Progenitor cell of endocrine pancreas (in vitro differentiated cells): ENCODE results near the gene PAPOLA. TPM values are rescaled to one million over a fixed set of nuclear protein-coding genes. Genes with fewer than 3 reads are reported as not detected.

Experiments used
- DNase-seq: peaks from one replicate; pipeline ENCODE4 v3.0.0; 2021; ENCODE audit warnings: low spot score; ENCODE audit not compliant: unreplicated experiment
- H3K27ac Mint-ChIP-seq: 2 replicates; pipeline ENCODE4 v1.8.0; 2021; ENCODE audit warnings: mild to moderate bottlenecking, moderate library complexity, mixed read lengths
- H3K27me3 Mint-ChIP-seq: 2 replicates; pipeline ENCODE4 v1.8.0; 2021; ENCODE audit warnings: mixed read lengths
- H3K36me3 Mint-ChIP-seq: 2 replicates; pipeline ENCODE4 v1.8.0; 2022; ENCODE audit warnings: mixed read lengths; ENCODE audit not compliant: insufficient read depth
- H3K4me1 Mint-ChIP-seq: 2 replicates; pipeline ENCODE4 v1.8.0; 2021; ENCODE audit warnings: low read depth, mixed read lengths
- H3K4me3 Mint-ChIP-seq: 2 replicates; pipeline ENCODE4 v1.8.0; 2021; ENCODE audit warnings: low read depth, mild to moderate bottlenecking, moderate library complexity, mixed read lengths
- H3K9me3 Mint-ChIP-seq: 2 replicates; pipeline ENCODE4 v1.8.0; 2021; ENCODE audit warnings: low read depth, mixed read lengths
- CTCF ChIP-seq: fragments of 200-600 bp; sonication (generic); IDR thresholded peaks from one replicate; pipeline ENCODE4 v1.5.0; 2021; ENCODE audit warnings: antibody characterized with exemption, mild to moderate bottlenecking; ENCODE audit not compliant: unreplicated experiment
- total RNA-seq: library from RNA; stranded (reverse); gene quantifications from 2 replicates; pipeline ENCODE4 v1.2.1, GENCODE V29; 2021

Gene PAPOLA
- total RNA-seq, 1 donor from 2014 or later, result 279 TPM

- H3K27me3 Mint-ChIP-seq, result no peaks in the 10 kb centered on the region
- peaks cover 31% of the 10 kb centered on the region for H3K4me1 Mint-ChIP-seq
- TF ChIP-seq CTCF, result no peak
- H3K27ac Mint-ChIP-seq, result peak overlapping the region; percentile 94
- DNase-seq, result no peak
- no peak overlapping the region for H3K4me3 Mint-ChIP-seq
- H3K36me3 Mint-ChIP-seq, result peaks cover 3% of the 10 kb centered on the region
- H3K9me3 Mint-ChIP-seq, result no peaks in the 10 kb centered on the region
Measured at GRCh38 chr14:96511146-96511545, 9.0 kb downstream of the PAPOLA start.

GRCh38 chr14:96511667-96512066 is 9.5 kb downstream of the PAPOLA start:
- H3K27me3 Mint-ChIP-seq, result no peaks in the 10 kb centered on the region
- no peak overlapping the region for H3K4me3 Mint-ChIP-seq
- no peak for TF ChIP-seq CTCF
- H3K36me3 Mint-ChIP-seq, result no peaks in the 10 kb centered on the region
- DNase-seq, result no peak
- peak overlapping the region; percentile 94 for H3K27ac Mint-ChIP-seq
- H3K9me3 Mint-ChIP-seq, result no peaks in the 10 kb centered on the region
- H3K4me1 Mint-ChIP-seq, result peaks cover 33% of the 10 kb centered on the region

GRCh38 chr14:96512122-96512521 is 9.9 kb downstream of the PAPOLA start:
- Mint-ChIP-seq H3K27ac (no peak overlapping the region), H3K4me3 (no peak overlapping the region), H3K9me3 (no peaks in the 10 kb centered on the region), H3K4me1 (peaks cover 34% of the 10 kb centered on the region), H3K27me3 (no peaks in the 10 kb centered on the region), H3K36me3 (no peaks in the 10 kb centered on the region)
- DNase-seq, result no peak
- no peak for TF ChIP-seq CTCF

GRCh38 chr14:96512602-96513397 is 10.6 kb downstream of the PAPOLA start:
- no peak overlapping the region for H3K4me3 Mint-ChIP-seq

GRCh38 chr14:96514694-96515093 is 12.5 kb downstream of the PAPOLA start:
- Mint-ChIP-seq H3K27ac (peak overlapping the region; percentile 86), H3K4me1 (peaks cover 34% of the 10 kb centered on the region), H3K4me3 (no peak overlapping the region), H3K9me3 (no peaks in the 10 kb centered on the region), H3K27me3 (no peaks in the 10 kb centered on the region), H3K36me3 (no peaks in the 10 kb centered on the region)
- no peak for TF ChIP-seq CTCF
- no peak for DNase-seq

More at GRCh38 chr14:96512602-96513397, 10.6 kb downstream of the PAPOLA start:
- no peak for TF ChIP-seq CTCF
- Mint-ChIP-seq H3K27ac (peak overlapping the region; percentile 46), H3K4me1 (peaks cover 34% of the 10 kb centered on the region), H3K27me3 (no peaks in the 10 kb centered on the region), H3K36me3 (no peaks in the 10 kb centered on the region), H3K9me3 (no peaks in the 10 kb centered on the region)
- no peak for DNase-seq
